SK-MEL-5 (cell line): ENCODE measurements around the gene TBC1D22A. TPM values are rescaled to one million over a fixed set of nuclear protein-coding genes. Genes with fewer than 3 reads are reported as not detected.

ENCODE experiments used
- DNase-seq: peaks from one replicate; pipeline ENCODE4 v3.0.0-alpha.2; 2016; ENCODE audit warnings: low read depth, low spot score
- in situ Hi-C: cut with HindIII; loops from 2 replicates; pipeline ENCODE4 v1.10.0; 2016; ENCODE audit warnings: low sequenced_read_pairs, high pct_unique_total_duplicates, low pct_unique_long_range_greater_than_20kb
- total RNA-seq: library from RNA; depleted of rRNA; stranded (reverse); fragments of >200 nt; shearing (Covaris generic); gene quantifications from 2 replicates; pipeline ENCODE4 v1.2.3, GENCODE V29; 2014

The TBC1D22A gene
- total RNA-seq, 1 experiment from 2014 or later, result 14.4 TPM

DNA sequence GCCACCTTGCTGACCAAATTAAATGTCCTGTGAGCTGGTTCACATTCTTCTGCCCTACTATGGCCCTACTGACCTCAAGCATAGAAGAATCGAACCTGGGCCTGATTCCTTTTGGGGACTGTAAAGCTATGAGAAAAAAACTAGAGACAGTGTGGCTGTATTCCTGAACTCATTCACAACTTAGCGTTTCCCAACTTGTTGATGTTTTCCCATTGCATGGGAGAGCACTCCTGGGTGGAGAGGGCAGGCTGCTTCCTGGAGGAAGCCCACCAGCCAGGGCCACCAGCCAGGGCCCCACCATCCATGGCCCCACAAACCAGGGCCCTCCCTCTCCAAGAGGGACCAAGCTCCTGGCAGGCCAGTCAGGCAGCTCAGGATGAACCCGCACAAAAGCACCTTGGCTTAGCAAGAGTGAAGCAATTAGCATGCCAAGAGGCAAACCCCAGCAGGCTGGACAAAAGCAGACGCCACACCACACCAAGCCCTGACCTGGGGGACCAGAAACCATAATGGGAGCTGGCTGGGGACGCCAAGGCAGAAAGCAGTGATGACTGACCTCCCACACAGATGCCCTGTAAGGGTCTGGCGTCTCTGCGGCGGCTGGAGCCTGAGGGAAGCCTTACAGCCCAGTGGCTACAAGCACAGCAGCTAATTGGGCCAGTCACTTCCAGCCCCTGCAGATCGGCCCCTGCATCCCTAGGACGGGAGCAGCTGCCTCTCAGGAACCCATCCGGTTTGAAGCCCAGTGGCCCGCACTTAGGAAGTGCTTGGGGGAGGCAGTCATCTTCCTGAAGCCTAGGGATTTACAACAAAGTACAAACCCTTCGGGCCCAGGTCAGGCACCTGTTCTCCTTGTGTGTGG is 26.5 kb upstream of the TBC1D22A start:
- in situ Hi-C loops, result no loop called here

DNA sequence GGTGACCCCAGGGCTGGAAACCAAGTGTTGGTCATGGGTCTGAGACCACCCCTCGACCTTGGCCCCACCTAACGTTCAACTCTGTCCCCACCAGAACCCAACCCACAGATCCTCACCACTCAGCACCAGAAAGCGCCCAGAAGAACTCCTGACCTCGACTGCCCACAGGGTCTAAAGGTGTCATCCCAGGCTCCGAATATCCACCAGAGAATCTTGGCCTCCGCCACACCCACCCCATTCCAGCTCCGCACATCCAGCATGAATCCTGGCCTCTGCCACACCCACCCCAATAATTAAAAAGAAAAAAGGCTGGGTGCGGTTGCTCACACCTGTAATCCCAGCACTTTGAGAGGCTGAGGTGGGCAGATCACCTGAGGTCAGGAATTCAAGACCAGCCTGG is 25.7 kb upstream of the TBC1D22A start:
- in situ Hi-C loops, result no loop called here
- no peak for DNase-seq

More for the DNA sequence above, 26.5 kb upstream of the TBC1D22A start:
- DNase-seq, result no peak

DNA sequence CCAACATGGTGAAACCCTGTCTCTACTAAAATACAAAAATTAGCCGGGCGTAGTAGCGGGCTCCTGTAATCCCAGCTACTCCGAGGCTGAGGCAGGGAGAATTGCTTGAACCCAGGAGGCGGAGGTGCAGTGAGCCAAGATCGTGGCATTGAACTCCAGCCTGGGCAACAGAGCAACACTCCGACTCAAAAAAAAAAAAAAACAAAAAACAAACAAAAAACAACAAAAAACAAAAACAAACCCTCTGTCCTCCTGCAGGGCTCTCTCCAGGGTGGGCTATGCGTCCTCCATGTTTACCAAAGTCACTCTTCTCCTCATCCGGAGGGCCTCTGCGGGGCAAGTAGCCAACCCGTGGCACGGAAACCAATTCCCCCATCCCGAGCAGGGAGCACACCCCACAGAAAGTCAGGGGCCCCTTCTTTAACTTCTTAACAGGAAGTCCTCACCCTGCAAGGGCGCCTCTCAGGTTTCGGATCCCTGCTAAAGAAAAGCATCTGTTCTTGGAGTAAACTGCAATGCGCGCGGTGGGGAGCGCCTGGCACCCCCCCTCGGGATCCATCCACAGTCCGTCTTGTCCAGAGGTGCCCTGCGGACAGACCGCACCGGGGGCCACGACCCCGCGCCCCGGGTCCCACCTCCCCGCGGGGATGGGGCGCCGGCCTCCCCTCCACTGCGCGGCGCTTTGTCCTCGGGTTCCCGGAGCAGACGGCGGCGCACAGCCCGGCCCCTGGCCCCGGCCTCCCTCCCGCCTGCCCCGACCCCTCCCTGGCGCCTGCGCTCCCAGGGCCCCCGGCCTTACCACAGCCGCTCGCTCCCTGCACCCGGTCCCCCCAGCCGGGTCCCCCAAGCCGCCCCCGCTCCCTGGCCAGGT is 25.1 kb upstream of the TBC1D22A start:
- DNase-seq, result no peak
- in situ Hi-C loops, result no loop called here

DNA sequence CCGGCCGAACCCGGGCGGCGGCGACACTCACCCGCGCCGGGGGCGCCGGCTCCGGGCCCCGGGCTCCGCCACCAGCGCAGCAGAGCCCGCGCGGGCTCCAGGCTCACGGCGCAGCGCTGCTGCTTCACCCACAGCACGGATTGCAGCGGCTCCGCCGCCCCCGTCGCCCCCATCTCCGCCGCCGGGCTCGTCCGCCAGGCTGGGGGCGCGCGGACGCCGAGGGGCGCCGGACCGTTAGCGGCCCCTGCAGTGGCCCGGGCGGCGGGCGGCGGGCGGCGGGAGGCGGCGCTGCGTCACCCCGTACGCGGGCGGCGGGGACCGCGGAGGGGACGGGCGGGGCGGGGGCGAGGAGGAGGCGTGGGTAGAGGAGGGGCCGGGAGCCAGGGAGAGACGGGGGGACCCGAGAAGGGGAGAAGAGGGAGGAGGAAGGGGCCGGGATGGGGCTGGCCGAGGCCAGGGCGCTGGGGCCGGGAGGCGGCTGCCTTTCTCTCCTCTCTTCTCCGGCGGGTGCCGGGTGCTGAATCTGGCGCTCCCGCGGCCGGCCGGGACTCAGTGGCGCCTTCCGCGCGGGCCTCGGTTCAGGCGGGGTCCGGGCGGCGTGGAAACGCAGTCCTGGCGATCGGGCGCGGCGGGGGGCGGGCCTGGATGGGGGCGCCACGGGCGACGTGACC is 24.3 kb upstream of the TBC1D22A start, which contains the start of gene CERK:
Gene CERK (minus strand): TSS at position 277 of the 671 bp plus-strand sequence. CDS start 104 bp downstream, at position 173.
- peak; percentile 66 for DNase-seq
- in situ Hi-C loops, result no loop called here

DNA sequence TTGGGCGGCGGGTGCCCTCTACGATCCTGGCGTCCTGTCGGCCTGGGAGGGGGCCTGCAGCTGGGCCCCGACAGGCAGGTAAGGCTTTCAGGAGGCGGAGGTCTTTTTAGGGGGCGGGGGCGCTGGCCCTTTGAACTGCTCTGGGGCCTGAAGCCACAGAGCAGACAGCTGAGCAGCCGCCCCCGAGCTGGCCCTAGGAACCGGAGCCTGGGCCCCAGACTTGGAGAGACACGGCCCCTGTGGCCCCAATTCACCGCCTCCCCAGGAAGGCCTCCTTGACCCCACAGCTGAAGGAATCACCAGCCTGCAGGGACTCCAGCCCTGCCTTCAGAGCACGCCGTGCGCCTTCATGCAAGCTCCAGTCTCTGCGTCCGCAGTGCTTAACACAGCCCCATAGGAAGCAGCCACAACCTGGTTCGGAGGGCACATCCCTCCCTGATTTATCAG is 23.8 kb upstream of the TBC1D22A start:
- in situ Hi-C loops, result no loop called here

DNA sequence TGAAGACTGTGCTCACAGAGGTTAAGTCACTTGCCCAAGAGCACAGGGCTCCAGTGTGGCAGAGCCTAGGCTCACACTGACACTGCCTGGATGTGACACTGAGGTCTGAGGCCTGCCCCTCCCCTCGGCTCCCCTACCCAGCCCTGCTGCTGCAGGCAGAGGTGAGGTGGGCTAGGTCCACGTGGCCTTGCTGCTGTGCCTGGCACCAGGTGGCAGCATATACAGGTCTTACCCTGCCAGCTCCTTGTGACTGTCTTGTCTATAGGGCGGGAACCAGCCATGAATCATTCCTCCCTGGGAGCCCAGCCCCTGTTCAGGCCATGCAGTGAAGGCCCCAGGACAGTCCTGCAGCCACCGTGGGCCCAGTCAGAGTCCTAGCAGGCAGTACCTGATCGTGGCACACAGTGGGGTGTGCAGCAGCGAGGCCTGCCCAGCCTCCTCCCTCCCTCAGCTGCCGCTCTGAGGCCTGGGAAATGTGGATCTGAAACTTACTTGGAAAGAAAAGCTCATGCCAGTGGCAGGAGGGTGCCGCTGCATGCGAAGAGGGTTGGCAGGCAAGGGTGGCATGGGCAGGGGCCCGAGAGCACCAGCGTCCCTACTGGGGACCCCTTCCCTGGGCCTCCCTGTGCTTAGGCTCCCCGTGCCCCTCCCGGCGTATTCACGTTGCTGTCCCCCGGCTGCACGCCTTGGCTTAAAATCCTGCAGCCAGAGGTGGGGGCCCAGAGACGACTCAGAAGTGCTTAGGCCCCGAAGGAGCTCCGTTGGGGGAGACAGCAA is 23.2 kb upstream of the TBC1D22A start:
- in situ Hi-C loops, result no loop called here
- DNase-seq, result peak; percentile 59

More for the DNA sequence above, 23.8 kb upstream of the TBC1D22A start:
- no peak for DNase-seq

DNA sequence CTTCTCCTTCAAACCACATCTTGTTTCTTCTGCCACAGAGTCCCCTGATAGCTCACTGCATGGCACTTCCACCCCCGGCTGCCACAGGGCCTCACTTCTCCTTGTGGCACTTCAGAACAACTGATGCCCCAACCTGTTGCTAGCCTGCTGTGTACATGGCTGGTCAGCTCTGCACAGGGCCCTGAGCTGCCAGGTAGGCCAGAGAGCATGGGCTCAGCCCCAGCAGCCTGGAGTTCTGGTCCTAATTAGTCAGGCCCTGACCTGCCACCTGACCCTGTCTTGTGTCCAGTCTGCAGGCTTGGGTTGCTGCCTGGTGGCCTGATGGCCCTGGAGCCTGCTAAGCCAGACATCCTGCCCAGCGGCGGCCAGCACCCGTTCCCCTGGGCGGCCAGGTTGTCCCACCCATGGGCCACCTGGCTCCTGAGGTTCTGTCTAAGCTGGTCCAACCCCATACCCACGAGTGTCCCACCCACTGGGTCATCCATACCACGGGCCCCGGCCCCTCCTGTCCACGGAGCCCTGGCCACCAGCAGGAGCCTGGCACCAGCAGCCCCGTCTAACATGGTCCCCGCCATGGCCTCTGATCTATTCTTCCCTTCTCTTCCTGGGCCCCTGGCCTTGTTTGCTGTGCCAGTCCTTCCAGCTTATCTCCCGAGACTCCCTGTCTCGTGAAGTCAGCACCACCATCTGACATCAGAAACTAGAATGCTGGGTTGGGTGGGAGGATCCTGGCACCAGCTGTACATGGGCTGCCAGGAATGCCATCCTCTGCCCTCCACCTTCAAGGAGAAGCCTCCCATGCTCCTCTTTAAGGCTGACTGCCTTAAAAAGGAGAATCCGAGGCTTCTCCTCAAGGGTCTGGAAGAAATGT is 21.3 kb upstream of the TBC1D22A start:
- in situ Hi-C loops, result no loop called here

DNA sequence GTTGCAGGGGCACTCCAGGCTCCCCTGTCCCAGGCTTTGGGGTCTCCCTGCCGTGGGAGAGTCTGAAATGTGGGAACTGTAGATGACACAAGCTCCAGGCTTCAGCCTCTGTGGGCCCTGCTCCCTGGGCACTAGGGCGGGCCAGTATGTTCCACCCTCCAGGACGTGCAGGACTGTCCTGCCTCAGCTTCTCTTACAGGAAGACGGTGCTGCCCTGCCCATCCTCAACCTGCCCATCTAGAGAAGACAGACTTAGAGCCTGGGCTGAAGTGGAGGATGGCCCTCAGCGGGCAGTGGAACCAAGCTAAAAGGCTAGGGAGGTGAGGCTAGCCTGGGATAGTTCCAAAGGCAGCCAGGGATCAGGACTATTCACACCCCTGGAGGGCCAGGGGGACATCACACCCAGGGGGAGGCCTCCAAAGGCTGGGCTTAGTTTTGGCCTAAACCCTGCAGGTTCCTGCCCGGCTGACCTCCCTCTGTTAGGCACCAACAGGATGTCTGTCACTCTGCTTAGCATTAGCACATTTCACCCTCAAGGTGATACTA is 20.4 kb upstream of the TBC1D22A start:
- in situ Hi-C loops, result no loop called here
- DNase-seq, result no peak

More for the DNA sequence above, 21.3 kb upstream of the TBC1D22A start:
- no peak for DNase-seq

DNA sequence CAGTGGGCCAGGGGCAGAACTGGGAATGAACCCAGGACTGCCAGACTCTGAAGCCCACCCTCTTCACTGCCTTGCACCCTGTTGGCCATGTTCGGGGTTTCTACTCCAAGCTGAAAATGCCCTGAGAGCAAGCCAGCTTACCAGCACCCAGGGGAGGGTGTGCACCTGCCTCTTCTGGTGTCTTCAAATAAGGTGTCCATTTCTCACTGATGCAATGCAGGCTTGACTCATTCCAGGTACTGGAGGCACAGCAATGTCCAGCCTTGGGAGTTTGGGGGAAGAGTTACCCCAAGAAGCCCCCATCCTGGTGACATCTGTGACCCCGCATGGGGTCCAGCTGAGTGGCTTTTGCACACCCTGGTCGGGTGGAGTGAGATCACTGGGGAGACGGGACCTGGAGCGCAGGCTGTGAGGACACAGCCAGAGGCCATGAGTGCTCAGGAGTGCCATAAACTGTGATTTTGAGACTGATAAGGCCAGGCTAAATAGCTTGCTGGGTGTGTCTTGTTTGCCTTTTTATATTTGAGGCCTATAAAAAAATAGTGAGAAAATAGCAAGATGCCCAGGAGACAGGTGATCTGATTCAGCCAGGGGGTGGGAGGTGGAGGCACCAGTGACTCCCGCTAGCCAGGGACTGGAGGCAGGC is 19.8 kb upstream of the TBC1D22A start:
- DNase-seq, result no peak
- in situ Hi-C loops, result no loop called here

DNA sequence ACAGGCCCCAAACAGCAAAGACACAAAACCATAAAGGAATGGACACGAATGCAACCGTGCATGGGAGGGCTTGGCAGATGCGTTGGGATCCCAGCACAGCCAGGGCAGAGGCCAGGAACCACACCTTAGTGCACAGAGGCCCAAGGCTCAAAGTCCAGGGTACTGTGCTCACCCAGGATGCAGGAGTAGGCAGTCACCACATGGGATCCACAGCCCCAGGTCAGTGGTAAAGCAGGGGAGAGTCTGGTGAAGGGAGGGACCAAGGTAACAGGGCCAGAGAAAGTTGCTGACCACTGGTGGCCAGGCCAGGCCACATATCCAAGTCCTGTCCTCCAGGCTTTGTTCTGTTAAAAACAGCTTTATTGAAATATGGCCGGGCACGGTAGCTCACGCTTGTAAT is 17.9 kb upstream of the TBC1D22A start:
- DNase-seq, result no peak
- in situ Hi-C loops, result no loop called here

DNA sequence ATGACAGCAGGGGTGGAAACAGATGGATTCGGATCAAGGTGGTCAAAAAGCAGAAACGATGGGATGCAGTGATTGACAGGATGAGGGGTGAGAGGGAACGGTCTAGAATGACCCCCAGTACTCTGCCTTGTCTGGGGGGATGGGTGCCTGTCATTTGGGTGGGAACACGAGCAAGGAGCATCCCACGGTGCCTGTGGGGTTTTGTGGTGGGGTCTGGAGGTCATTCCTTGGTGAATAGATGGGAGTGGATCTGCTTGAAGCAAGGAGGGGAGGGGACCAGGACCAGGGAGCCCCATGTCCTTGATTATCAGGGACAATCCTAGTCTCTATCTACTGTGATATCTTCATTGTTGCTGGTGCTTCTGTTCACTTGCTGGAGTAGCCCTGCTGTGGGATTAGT is 16.3 kb upstream of the TBC1D22A start:
- in situ Hi-C loops, result no loop called here
- no peak for DNase-seq

DNA sequence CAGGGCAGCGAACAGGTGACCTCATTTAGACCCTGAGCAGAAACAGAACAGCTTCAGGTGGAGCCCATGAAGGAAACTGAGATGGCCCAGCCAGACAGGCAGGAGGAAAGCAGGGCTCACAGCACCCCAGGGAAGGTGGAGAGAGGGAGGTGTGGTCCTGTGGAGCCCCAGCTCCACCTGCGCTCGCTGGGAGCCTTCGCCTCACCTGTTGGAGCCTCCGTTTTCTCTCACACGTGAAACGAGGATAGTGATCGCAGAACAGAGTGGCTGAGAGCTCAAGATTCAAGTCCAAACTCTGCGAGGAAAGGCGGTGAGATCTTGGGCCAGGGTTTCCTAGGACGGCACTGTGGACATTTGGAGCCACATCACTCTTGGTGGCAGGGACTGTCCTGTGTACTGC is 15.8 kb upstream of the TBC1D22A start:
- in situ Hi-C loops, result no loop called here
- DNase-seq, result no peak

DNA sequence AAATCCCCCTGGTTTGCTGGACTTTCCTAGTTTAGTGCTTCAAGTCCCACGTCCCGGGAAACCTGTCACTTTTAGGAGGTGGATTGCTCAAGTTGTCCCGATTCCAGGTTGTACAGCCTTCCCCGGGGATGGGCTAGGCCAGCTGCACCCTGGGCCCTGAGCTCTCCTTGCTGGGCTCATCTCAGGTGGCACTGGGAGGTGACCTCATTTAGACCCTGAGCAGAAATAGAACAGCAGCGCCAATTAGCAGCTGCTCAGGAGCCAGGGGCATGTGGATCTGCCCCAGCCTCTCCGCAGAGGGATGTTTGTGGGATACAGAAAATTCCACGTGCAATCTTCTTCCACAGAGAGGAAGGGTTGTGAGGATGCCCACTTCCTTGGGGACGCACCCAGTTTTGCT is 14.8 kb upstream of the TBC1D22A start:
- DNase-seq, result no peak
- in situ Hi-C loops, result no loop called here

DNA sequence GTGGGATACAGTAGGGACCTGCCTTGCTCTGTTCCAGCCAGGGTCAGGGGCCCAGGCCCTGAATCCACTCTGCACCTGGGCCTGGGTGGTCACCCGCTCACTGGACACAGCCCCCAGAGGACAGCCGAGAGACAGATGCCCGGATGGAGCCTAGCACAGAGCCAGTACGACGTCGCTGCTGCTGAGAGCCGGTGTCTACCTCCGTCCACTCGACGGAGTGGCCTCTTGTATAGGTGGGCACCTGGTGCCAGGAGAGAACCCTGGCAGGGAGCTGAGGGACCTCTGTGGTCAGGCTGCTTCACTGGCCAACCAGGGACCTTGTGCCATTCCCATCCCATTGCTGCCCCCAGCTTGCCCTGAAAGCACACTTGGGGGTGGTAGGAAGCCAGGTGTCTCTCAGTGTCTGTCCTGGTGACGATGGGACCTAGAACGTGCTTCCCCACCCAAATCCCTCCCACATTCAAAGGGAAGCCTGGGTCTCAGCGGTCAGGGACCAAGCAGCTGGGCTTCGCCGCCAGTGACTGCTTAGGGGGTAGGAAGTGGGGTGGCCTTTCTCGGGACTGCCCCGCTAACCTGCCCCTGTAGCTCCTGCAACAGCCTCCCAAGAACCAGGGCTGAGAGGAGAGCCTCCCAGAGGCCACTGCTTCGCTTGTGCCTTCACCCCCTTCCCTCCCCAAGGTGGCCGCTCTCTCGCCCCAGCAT is 14.1 kb upstream of the TBC1D22A start:
- in situ Hi-C loops, result no loop called here
- DNase-seq, result no peak
